ENCODE data around the gene MINK1.

Gene MINK1

DNA sequence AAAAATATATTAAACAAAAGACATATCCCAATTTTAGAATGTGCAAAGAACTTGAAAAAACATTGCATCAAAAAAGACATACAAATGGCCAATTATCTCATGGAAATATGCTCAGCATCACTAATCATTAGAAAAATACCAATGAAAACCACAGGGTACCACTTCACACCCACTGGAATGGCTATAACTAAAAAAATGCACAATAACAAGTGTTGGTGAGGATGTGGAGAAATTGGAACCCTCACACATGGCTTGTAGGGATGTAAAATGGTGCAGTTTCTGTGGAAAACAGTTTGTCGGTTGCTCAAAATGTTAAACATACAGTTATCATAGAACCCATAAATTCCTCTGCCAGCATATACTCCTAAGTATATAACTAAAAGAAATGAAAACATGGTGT is 38.0 kb upstream of the MINK1 start:
- Histone ChIP-seq H3K4me1 (ENCODE audit: control insufficient read depth, insufficient read depth, low read length) (no peaks in the 10 kb centered on the region; the same call in 1 of the 2 replicates), H3K27me3 (ENCODE audit: control insufficient read depth, insufficient read depth, low read length) (0 out of 2 replicates have a peak, but pooled peaks cover 2% of the 10 kb centered on the region), H3K36me3 (ENCODE audit: control insufficient read depth, insufficient read depth, low read length) (peaks cover 11% of the 10 kb centered on the region; the same call in 1 of the 2 replicates), H3K4me3 (ENCODE audit: low read length) (no peak overlapping the region), H3K27ac (ENCODE audit: low read length) (no peak overlapping the region), H3K9me3 (ENCODE audit: control insufficient read depth, insufficient read depth, low read length) (no peaks in the 10 kb centered on the region)
- no peak for DNase-seq (ENCODE audit: low read depth, low spot score)
- WGBS (ENCODE audit: insufficient coverage, insufficient read length) = no CpG with 5 or more reads among the region's 1 CpG

DNA sequence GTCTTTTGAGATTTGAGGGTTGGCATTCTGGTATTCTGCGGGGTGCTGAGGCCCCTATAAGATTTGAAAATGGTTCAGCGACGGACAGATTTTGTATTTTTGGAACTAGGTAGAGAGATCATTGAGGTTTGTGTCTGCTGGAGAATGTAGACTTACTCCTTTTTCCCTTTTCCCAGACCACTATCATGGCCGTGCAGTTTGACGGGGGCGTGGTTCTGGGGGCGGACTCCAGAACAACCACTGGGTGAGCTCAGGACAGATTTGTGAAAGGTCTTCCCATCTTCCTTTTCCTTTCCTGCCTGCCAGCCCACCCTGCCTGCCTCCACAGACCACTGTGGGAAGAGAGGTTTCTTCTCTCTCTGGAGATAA is 36.6 kb upstream of the MINK1 start:
- no peaks in the 10 kb centered on the region for H3K27me3 ChIP-seq (ENCODE audit: control insufficient read depth, insufficient read depth, low read length)
- H3K27ac ChIP-seq (ENCODE audit: low read length) = no peak overlapping the region
- no peaks in the 10 kb centered on the region for H3K9me3 ChIP-seq (ENCODE audit: control insufficient read depth, insufficient read depth, low read length)
- peaks cover 11% of the 10 kb centered on the region; the same call in 1 of the 2 replicates for H3K36me3 ChIP-seq (ENCODE audit: control insufficient read depth, insufficient read depth, low read length)
- WGBS (ENCODE audit: insufficient coverage, insufficient read length) = no CpG with 5 or more reads among the region's 7 CpGs
- no peaks in the 10 kb centered on the region for H3K4me1 ChIP-seq (ENCODE audit: control insufficient read depth, insufficient read depth, low read length)
- no peak for DNase-seq (ENCODE audit: low read depth, low spot score)
- peak overlapping the region; percentile 96; the same call in 1 of the 2 replicates for H3K4me3 ChIP-seq (ENCODE audit: low read length)

DNA sequence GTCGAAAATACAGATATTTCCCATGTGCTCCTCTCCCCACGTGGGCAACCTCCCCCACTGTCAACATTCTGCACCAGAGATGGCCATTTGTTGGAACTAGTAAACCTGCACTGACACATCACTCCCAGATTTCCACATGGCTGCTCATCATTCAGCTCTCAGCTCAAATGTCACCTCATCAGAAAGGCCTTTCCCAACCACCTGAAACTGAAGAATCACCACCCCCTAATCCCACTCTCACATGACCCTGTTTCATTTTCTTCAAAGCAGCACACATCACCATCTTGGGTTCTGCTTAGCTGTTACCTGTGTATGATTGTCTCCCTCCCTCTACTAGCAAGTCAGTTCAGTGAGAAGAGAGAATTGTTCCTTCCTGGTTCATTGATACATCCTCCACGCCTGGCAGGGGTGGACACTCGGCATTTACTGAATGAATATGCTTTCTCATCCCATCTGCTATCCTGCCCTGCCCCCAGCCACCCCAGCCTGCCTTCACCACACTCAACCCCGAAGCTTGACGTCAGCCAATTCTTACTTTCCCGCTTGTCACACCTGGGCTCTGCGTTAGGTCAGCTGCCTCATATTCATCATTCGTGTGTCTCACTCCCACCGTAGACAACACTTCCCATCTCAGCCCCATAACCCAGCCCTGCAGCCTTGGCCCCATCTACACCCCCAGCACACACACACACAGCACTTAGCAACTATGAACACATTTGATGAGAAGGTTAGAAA is 32.5 kb upstream of the MINK1 start:
- H3K27ac ChIP-seq (ENCODE audit: low read length) = no peak overlapping the region
- H3K27me3 ChIP-seq (ENCODE audit: control insufficient read depth, insufficient read depth, low read length) = no peaks in the 10 kb centered on the region
- no peak for DNase-seq (ENCODE audit: low read depth, low spot score)
- H3K9me3 ChIP-seq (ENCODE audit: control insufficient read depth, insufficient read depth, low read length) = no peaks in the 10 kb centered on the region
- no peaks in the 10 kb centered on the region for H3K4me1 ChIP-seq (ENCODE audit: control insufficient read depth, insufficient read depth, low read length)
- H3K4me3 ChIP-seq (ENCODE audit: low read length) = no peak overlapping the region
- peaks cover 11% of the 10 kb centered on the region; the same call in 1 of the 2 replicates for H3K36me3 ChIP-seq (ENCODE audit: control insufficient read depth, insufficient read depth, low read length)
- no CpG with 5 or more reads among the region's 10 CpGs for WGBS (ENCODE audit: insufficient coverage, insufficient read length)

DNA sequence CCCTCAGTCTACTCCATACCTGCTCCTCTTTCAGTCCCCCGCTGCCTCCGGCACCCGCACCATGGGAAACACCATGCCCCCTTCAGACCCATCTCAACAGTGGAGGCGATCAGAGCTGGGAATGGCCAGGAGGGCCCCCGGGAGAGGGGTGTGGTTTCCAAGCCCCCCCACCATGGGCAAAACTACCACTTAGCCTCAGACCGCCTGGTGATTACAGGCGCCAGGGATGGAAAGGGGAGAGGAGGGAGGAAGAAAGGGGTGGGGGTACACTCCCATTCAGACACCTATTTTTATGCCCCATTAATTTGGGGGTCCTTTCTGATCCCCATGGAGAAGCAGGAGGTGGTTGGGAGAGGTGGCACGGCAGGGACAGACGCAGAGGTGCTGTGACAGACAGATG is 30.9 kb upstream of the MINK1 start, which contains the start of gene C17orf114:
TSS of gene C17orf114 (minus strand) at position 101 of the 400 bp plus-strand sequence.
- Histone ChIP-seq H3K9me3 (ENCODE audit: control insufficient read depth, insufficient read depth, low read length) (no peaks in the 10 kb centered on the region), H3K4me1 (ENCODE audit: control insufficient read depth, insufficient read depth, low read length) (no peaks in the 10 kb centered on the region), H3K36me3 (ENCODE audit: control insufficient read depth, insufficient read depth, low read length) (peaks cover 11% of the 10 kb centered on the region; the same call in 1 of the 2 replicates), H3K27me3 (ENCODE audit: control insufficient read depth, insufficient read depth, low read length) (no peaks in the 10 kb centered on the region), H3K4me3 (ENCODE audit: low read length) (no peak within 1 kb of the TSS), H3K27ac (ENCODE audit: low read length) (no peak within 1 kb of the TSS)
- no peak for DNase-seq (ENCODE audit: low read depth, low spot score)
- WGBS (ENCODE audit: insufficient coverage, insufficient read length) = no CpG with 5 or more reads among the region's 9 CpGs

DNA sequence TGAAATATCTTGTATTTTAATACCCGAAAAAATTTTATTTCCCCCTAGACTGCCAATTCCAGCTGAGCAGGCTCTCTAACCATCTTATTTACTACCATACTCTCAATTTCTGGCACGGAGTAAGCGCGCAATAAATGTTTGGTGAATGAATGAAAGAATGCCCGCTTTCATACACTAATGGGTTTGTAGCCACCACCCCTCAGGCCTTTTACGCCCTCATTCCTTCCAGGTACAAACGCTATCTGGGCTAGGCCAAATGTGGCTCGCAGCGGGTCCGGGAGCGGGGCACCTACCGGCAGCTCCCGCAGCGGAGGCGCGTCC is 26.7 kb upstream of the MINK1 start:
- H3K9me3 ChIP-seq (ENCODE audit: control insufficient read depth, insufficient read depth, low read length) = no peaks in the 10 kb centered on the region
- no peak overlapping the region for H3K27ac ChIP-seq (ENCODE audit: low read length)
- H3K36me3 ChIP-seq (ENCODE audit: control insufficient read depth, insufficient read depth, low read length) = 0 out of 2 replicates have a peak, but pooled peaks cover 2% of the 10 kb centered on the region
- WGBS (ENCODE audit: insufficient coverage, insufficient read length) = no CpG with 5 or more reads among the region's 16 CpGs
- no peak for DNase-seq (ENCODE audit: low read depth, low spot score)
- H3K27me3 ChIP-seq (ENCODE audit: control insufficient read depth, insufficient read depth, low read length) = no peaks in the 10 kb centered on the region
- H3K4me1 ChIP-seq (ENCODE audit: control insufficient read depth, insufficient read depth, low read length) = no peaks in the 10 kb centered on the region
- H3K4me3 ChIP-seq (ENCODE audit: low read length) = peak overlapping the region; percentile 87

DNA sequence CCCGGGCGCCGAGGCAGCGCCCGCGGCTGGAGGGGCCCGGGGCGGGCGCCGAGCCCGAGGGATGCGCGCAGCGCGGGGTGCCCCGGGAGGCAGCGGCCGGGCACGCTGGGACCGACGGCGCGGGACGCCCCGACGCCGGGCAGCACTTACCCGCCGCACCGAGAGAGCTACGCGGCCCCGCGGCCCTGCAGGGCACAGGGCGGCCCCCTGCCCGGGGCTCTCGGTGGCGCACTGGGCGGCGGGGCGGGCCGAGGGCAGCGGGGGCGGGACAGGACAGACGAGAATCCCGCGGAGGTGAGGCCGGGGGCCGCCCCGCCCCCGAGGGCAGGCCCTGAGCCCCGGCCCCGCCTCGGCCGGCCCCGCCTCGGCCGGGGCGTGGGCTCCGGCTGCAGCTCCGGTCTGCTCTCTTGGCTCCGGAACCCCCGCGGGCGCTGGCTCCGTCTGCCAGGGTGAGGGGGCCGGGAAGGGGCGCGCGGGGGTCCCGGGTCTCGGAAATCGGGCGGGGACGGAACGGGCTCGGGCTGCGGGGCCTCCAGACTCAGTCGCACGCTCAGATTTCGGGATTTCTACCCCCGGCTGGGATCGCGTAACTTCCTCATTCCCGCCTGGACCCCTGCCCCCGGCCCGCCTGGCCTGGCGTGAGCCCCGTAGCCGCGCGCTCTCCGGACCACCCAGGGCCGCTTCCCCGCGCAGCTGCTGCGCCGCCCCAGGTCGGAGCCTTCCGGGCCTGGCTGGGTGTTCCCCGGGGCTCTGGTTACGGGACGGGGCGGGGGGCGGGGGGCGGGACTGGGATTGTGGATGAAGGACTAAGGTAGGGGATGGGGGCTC is 26.1 kb upstream of the MINK1 start, which contains the start of gene PLD2:
TSS of gene PLD2 (plus strand) at position 376 of the 828 bp plus-strand sequence. CDS start 621 bp downstream, outside the sequence.
- Histone ChIP-seq H3K4me1 (ENCODE audit: control insufficient read depth, insufficient read depth, low read length) (no peaks in the 10 kb centered on the region), H3K4me3 (ENCODE audit: low read length) (peak within 1 kb of the TSS; percentile 87), H3K27ac (ENCODE audit: low read length) (no peak within 1 kb of the TSS), H3K36me3 (ENCODE audit: control insufficient read depth, insufficient read depth, low read length) (0 out of 2 replicates have a peak, but pooled peaks cover 2% of the 10 kb centered on the region), H3K9me3 (ENCODE audit: control insufficient read depth, insufficient read depth, low read length) (no peaks in the 10 kb centered on the region), H3K27me3 (ENCODE audit: control insufficient read depth, insufficient read depth, low read length) (no peaks in the 10 kb centered on the region)
- no peak for DNase-seq (ENCODE audit: low read depth, low spot score)
- WGBS (ENCODE audit: insufficient coverage, insufficient read length) = no CpG with 5 or more reads among the region's 106 CpGs

DNA sequence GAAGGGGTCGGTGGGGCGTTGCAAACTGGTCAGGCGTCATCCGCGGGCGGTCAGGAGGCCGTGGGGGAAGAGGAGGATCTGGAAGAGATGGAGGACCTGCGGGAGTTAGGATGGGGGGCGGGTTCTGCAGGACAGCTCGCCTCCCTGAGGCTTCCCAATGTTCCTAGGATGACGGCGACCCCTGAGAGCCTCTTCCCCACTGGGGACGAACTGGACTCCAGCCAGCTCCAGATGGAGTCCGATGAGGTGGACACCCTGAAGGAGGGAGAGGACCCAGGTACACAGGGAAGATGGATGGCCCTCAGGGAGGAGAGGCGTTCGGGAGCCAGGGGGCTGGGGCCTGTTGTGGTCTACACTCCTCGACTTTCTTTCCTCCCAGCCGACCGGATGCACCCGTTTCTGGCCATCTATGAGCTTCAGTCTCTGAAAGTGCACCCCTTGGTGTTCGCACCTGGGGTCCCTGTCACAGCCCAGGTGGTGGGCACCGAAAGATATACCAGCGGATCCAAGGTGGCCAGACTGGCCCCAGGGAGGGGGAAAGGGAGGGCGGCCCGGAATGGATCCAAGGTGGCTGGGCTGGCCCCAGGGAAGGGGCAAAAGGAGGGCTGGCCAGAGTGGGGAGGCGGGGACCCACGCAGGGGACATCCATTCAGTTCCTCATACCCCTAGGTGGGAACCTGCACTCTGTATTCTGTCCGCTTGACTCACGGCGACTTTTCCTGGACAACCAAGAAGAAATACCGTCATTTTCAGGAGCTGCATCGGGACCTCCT is 25.3 kb upstream of the MINK1 start:
- 0 out of 2 replicates have a peak, but pooled peaks cover 2% of the 10 kb centered on the region for H3K36me3 ChIP-seq (ENCODE audit: control insufficient read depth, insufficient read depth, low read length)
- H3K4me1 ChIP-seq (ENCODE audit: control insufficient read depth, insufficient read depth, low read length) = no peaks in the 10 kb centered on the region
- H3K27me3 ChIP-seq (ENCODE audit: control insufficient read depth, insufficient read depth, low read length) = no peaks in the 10 kb centered on the region
- DNase-seq (ENCODE audit: low read depth, low spot score) = no peak
- no CpG with 5 or more reads among the region's 32 CpGs for WGBS (ENCODE audit: insufficient coverage, insufficient read length)
- no peak overlapping the region for H3K27ac ChIP-seq (ENCODE audit: low read length)
- H3K4me3 ChIP-seq (ENCODE audit: low read length) = peak overlapping the region; percentile 87; the same call in 1 of the 2 replicates
- no peaks in the 10 kb centered on the region for H3K9me3 ChIP-seq (ENCODE audit: control insufficient read depth, insufficient read depth, low read length)

DNA sequence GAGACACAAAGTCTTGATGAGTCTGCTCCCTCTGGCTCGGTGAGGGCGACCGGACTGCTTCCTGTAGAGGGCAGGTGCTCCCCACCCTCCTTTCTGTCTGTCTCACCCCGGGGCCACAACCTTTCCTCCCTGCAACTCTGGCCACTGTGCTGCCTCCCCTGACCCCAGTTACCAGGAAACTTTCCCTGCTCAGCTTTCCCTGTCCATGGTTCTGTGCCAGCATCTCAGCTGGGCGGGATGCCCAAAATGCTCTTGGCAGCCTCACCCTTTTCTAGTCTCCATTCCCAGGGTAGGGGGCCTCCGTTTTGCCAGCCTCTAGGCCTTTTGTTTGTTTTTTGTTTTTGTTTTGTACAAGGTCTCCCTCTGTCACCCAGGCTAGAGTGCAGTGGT is 24.8 kb upstream of the MINK1 start:
- H3K9me3 ChIP-seq (ENCODE audit: control insufficient read depth, insufficient read depth, low read length) = no peaks in the 10 kb centered on the region
- H3K4me3 ChIP-seq (ENCODE audit: low read length) = no peak overlapping the region
- H3K27ac ChIP-seq (ENCODE audit: low read length) = no peak overlapping the region
- no peaks in the 10 kb centered on the region for H3K4me1 ChIP-seq (ENCODE audit: control insufficient read depth, insufficient read depth, low read length)
- H3K27me3 ChIP-seq (ENCODE audit: control insufficient read depth, insufficient read depth, low read length) = no peaks in the 10 kb centered on the region
- 0 out of 2 replicates have a peak, but pooled peaks cover 2% of the 10 kb centered on the region for H3K36me3 ChIP-seq (ENCODE audit: control insufficient read depth, insufficient read depth, low read length)
- no peak for DNase-seq (ENCODE audit: low read depth, low spot score)
- no CpG with 5 or more reads among the region's 6 CpGs for WGBS (ENCODE audit: insufficient coverage, insufficient read length)

DNA sequence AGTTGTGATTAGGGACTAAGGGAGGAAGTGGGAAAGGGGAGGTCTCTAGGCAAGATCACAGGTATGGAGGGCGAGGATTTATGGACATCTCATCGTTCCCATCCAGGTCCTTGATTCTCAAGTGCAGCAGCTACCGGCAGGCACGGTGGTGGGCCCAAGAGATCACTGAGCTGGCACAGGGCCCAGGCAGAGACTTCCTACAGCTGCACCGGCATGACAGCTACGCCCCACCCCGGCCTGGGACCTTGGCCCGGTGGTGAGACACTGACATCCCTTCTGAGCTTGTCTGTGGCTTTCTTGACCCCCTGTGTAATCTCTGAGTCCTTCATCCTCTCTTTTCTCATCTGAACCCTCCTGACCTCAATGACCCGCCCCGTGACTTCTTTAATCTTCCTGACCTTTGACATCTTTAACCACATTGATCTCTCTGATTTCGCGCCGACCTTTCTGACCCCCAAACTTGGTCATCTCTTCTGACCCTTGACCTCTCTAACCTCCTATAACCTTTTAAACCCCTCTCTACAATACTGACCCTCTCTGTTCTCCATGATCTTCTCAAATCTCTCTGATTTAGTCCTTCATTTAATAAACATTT is 22.3 kb upstream of the MINK1 start:
- no CpG with 5 or more reads among the region's 13 CpGs for WGBS (ENCODE audit: insufficient coverage, insufficient read length)
- no peak overlapping the region for H3K27ac ChIP-seq (ENCODE audit: low read length)
- H3K27me3 ChIP-seq (ENCODE audit: control insufficient read depth, insufficient read depth, low read length) = no peaks in the 10 kb centered on the region

DNA sequence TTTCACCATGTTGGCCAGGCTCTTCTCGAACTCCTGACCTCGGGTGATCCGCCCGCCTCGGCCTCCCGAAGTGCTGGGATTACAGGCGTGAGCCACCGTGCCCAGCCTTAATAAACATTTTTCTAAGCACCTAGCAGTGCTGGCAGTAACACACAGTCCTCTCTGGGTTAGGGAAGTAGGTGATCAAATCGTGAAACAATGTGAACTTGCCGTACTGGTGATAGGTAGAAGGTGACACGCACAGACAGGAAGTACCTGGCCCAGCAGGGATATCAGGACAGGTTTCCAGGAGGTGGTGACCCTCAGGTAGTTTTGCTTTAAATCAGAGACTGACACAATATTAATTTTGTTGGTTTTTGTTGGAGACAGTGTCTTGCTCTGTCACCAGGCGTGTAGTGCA is 21.7 kb upstream of the MINK1 start:
- peaks cover 7% of the 10 kb centered on the region for H3K36me3 ChIP-seq (ENCODE audit: control insufficient read depth, insufficient read depth, low read length)

More for the DNA sequence above, 22.3 kb upstream of the MINK1 start:
- Histone ChIP-seq H3K36me3 (ENCODE audit: control insufficient read depth, insufficient read depth, low read length) (peaks cover 6% of the 10 kb centered on the region), H3K4me1 (ENCODE audit: control insufficient read depth, insufficient read depth, low read length) (no peaks in the 10 kb centered on the region), H3K9me3 (ENCODE audit: control insufficient read depth, insufficient read depth, low read length) (no peaks in the 10 kb centered on the region), H3K4me3 (ENCODE audit: low read length) (no peak overlapping the region)
- DNase-seq (ENCODE audit: low read depth, low spot score) = no peak

More for the DNA sequence above, 21.7 kb upstream of the MINK1 start:
- H3K9me3 ChIP-seq (ENCODE audit: control insufficient read depth, insufficient read depth, low read length) = no peaks in the 10 kb centered on the region
- H3K4me3 ChIP-seq (ENCODE audit: low read length) = no peak overlapping the region
- no CpG with 5 or more reads among the region's 12 CpGs for WGBS (ENCODE audit: insufficient coverage, insufficient read length)
- DNase-seq (ENCODE audit: low read depth, low spot score) = no peak
- no peak overlapping the region for H3K27ac ChIP-seq (ENCODE audit: low read length)
- H3K27me3 ChIP-seq (ENCODE audit: control insufficient read depth, insufficient read depth, low read length) = no peaks in the 10 kb centered on the region
- H3K4me1 ChIP-seq (ENCODE audit: control insufficient read depth, insufficient read depth, low read length) = no peaks in the 10 kb centered on the region

Measured in iPS DF 6.9 (cell line).